Activated CD8-positive, alpha-beta memory T cell treated with anti-CD3 and anti-CD28 coated beads, Interleukin-2, amount 50 U/mL, for 1 hour (primary cell): ENCODE data around the gene TBCA.
"Not testable (repeated sequence)": the region's sequence is repeated elsewhere in the genome, so short reads cannot be mapped to it uniquely, and the experiment has no call there.

ENCODE experiments used
- DNase-seq: peaks from one replicate; pipeline ENCODE4 v3.0.0-alpha.2; 2020; ENCODE audit errors: extremely low read depth

Gene TBCA

DNA sequence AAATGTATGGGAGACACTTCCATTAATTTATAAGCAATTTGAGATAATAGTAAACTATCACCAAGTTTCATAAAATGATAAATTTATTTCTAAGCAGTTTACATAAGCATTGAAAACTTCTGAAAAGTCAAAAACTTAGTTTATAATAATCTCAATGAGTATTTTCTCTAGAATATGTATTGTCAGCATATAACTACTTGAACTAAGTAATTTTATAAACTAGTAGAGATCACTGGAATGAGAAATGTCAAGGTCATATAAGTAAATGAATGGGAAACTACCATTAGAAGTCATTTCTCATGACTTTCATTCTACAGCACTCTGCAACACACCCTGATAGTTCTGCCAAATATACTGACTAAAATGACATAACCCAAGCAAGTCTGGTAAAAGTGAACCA, 3.4 kb downstream of the TBCA start:
- no peak for DNase-seq

DNA sequence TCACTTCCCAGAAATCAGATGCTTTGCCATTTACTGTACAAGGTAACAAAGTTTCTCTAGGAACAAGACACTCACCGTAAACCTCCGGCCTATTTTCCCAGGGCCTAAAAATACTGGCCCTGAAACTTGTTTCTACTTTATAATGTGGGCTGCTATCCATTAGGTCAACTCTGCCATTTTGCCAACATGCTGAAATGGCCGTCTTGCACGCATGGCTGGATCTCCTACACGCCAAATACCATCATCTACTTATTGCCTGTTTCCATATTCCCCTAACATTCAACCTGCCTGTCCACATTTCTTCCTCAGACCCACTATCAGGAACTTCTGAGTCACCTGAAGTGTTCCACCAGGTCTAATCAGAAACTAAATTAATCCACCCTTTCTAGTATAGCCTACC, 4.7 kb downstream of the TBCA start:
- DNase-seq: no peak

DNA sequence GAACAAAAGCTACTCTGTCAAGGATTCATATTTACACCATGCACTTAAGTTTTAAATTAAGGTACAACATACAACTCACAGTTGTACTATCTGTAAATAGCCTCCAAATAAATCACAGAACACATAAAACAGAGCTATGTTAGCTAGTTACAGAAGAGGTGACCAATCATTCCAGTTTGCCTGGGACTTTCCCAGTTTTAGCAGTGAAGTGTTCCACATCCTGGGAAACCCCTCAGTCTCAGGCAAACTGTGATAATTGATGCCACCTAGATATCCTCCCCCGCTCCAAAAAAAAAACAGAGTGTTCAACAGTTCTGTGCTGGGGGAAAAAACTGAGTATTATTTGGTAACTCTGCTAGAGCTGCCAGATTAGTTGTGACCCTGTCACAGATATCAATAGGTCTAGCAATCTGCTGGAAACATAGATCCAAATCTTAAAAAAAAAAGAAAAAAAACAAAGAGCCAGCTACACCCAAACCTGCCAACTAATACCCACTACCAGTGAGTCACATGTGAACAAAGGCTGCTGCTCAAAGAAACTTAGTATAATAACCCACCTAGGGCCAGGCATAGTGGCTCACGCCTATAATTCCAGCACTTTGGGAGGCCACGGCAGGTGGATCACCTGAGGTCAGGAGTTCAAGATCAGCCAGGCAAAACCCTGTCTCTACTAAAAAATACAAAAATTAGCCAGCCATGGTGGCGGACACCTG, 5.7 kb downstream of the TBCA start:
- DNase-seq: no peak

DNA sequence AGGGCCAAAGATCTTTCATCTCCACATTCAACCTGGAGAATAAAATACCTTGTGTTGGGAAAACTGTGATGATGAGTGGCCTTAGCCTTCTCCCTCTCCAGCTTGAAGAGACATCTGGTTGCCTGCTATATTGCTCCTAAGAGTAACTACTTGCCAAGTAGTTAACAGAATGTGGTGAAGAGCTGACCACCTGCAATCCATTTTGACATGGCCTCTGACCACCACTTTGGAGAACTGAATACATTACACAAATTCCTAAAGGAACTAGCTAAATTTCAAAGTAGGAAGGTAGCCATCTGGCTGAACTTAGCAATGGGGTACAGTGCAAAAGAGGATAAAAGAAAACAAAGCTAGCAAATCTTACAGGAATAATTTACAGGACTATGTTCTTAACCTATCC, 7.2 kb downstream of the TBCA start:
- no peak for DNase-seq

DNA sequence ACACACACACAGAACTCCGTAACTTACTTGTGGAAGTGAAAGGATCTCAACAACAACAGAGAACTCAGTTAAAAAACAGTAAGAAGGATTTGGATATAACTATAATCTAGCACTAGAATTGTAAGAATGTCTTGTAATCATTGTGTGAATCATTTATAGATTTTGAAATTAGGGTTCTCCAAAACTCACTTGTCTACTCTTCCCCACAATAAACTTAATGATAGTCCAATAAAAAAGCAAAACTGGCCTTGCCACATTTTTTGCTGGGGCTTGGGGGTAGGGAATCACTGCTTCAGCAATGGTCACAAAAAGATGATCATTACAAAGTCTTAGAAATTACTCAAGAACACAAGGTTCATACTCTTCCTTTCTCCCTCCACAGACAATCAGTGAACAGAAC, 8.8 kb downstream of the TBCA start:
- DNase-seq: no peak

DNA sequence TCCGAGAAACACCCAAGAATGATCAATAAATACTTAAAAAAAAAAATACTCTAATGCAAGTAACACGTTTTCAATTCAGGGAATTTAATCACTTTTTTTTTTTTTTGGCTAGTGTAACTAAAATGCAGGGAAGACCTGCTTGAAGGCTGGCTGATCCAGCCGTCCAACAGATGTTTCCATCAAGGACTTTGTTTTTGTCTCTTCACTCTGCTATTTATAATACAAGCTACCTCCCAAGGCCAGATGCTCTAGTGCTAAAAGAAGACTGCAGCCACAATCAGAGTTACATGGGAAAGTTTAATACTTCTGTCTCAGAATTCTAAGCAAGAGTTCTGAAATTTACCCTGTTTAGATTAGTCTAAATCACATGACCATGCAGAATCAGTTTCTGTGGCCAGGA, 14.5 kb downstream of the TBCA start:
- no peak for DNase-seq

DNA sequence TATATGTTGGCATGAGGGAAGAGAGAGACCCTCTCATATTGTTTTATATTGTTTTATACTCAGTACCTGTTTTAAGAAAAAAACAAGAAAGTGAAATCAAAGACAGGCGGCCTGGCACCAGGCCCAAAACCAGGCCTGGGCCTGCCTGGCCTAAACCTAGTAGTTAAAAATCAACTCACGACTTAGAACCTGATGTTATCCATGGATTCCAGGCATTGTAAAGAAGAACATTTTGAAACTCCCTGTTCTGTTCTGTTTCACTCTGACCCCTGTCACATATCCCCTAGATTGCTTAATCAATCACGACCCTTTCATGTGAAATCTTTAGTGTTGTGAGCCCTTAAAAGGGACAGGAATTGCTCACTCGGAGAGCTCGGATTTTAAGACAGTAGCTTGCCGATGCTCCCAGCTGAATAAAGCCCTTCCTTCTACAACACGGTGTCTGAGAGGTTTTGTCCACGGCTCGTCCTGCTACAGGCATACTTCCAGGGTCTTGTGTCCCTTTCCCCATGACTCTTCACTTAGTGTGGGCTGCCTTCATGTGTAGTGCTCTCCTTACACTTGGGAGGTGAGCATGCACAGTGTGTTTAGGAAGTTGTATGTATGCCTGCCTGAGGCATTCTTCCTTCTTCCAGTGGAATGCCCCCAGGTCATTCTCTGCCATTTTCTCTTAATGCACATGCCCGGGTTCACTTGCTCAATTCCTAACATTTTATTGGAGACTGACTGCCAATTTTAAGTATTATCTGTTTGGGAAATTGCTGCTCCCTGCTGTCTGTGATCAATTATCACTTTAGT, 17.8 kb downstream of the TBCA start:
- DNase-seq: no peak

DNA sequence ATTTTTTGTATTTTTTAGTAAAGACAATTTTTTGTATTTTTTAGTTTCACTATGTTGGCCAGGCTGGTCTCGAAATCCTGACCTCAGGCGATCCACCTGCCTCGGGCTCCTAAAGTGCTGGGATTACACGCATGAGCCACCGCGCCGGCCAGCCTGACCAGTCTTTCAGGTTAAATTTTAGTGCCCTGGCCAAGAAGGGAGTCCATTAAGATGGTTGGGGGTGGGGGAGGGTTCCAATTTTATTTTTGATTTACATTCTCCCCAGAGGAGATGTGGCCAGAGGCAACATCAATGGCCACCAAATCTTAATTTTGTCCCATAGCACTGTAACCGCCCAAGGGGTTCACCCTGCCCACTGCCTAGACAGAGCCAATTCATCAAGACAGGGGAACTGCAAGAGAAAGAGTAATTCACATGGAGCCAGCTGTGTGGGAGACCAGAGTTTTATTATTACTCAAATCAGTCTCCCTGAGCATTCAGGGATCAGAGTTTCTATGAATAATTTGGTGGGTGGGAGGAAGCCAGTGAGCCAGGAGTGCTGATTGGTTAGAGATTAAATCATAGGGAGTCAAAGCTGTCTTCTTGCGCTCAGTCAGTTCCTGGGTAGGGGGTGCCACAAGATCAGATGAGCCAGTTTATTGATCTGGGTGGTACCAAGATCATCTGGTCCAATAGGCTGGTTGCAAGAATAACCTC, 24.7 kb downstream of the TBCA start:
- no peak for DNase-seq

DNA sequence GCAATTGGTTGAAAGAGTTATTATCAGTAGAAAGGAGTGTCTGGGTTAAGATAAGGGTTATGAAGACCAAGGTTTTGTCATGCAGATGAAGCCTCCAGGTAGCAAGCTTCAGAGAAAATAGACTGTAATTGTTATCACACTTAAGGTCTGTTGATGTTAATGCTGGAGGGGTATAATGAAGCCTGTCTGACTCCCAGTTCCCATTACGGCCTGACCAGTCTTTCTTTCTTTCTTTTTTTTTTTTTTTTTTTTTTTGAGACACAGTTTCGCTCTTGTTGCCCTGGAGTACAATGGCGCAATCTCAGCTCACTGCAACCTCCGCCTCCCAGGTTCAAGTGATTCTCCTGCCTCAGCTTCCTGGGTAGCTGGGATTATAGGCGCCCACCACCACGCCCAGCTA, 25.2 kb downstream of the TBCA start:
- DNase-seq: not testable (repeated sequence)

DNA sequence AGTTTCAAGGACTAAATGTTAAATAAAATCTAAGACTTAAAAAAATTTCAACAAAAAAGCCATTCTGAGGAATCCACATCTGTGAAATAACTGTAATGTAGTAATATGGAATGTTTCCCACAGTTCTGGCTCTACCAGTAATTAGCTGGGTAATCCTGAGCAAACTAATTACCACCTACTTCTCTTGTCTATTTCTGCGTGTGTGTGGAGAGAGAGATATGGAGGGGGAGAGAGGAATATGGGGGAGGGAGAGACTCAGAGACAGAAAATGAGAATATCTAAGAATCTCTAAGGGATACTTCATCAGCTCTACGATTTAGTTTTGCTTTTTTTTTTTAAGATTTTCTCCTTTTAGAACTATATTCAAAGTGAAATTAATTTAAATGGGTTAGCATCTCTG, 28.0 kb downstream of the TBCA start:
- no peak for DNase-seq

DNA sequence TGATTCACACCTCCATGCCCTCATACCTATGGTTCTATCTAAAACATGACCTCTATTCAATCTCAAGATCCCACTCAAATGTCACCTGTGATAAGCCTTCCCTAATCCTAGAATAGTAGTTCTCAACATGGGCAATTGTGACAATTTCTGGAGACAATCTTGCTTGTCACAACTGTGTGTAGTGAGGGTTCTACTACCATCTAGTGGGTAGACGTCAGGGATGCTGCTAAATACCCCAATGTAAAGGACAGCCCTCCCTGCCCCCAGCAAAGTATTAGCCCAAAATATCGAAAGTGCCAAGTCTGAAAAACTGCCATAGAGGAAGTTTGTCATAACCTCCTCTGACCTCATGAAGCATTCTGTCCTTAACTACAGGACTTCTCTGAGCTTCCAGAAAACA, 32.0 kb downstream of the TBCA start:
- DNase-seq: no peak

DNA sequence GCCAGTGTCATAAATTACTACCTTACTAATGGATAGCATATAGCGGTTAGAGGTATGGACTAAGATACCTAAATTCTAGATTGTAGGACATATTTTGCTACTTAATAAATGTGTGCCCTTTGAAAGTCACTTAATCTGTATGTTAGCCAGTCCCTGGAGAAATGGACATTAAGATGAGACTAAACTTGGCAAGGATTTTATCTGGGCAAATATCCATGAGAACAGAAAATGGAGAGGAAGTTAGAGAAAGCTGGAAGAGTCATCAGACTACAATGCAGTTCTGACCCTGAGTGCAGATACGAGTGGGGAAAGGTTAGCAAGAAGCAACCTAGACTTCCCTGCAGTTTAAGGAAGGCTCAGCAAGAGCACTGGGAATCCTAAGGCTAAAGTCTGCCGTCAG, 33.0 kb downstream of the TBCA start:
- no peak for DNase-seq

DNA sequence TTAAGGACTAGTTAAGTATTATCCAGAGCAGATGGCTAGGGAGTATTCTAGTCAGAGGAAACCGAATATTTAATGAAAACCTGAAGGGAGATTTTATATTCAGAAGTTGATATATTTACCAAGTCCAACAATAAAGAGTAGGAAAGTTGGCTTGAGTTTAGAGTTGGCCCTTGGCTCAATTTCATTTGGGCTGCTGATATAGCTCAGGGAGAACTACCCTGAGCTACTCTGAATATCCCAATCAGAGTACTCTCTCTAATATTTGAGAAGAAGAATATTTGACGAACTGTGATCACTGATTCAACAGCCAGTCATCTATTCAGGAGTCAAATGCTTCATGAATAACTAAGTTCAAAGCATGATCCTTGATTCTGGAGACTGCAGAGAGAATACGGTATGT, 34.5 kb downstream of the TBCA start:
- no peak for DNase-seq

DNA sequence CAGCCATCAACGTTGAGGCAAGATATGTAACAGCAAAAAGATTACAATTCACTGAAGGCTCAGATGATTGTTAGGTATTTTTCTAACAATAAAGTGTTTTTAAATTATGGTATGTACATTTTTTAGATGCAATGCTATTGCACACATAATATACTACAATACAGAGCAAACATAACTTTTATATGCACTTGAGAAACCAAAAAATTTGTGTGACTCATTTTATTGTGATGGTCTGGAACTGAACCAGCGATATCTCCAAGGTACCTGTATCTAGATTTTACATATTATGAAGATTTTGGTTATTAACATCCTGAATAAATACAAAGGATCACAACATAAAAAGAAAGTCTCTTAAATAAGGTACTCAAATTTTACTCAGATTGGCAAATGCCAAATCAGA, 41.3 kb downstream of the TBCA start:
- DNase-seq: no peak

DNA sequence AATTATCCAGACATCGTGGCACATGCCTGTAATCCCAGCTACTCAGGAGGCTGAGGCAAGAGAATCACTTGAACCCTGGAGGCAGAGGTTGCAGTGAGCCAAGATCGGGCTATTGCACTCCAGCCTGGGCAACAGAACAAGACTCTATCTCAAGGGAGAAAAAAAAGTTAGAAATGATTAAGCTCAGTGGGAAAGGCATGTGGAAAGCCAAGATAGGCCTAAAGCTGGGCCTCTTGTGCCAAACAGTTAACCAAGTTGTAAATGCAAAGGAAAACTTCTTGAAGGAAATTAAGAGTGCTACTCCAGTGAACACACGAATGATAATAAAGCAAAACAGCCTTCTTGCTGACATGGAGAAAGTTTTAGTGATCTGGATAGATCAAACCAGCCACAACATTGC, 43.0 kb downstream of the TBCA start:
- no peak for DNase-seq

DNA sequence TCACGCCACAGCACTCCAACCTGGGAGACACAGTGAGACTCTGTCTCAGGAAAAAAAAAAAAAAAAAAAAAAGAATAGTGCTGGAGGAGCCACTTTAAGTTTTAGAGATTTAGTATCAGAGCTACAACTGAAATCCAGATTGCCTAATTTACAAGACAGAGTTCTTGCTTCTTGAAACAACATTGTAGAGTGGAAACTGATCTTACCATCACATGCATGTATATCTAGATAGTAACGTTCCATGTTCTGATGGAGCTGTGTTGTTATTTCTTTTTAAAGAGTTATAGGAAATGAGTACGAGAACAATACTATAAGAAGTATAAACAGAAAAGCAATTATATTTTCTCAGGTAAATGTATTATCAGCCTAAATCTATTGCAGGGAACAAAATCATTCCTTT, 48.9 kb downstream of the TBCA start:
- DNase-seq: no peak

DNA sequence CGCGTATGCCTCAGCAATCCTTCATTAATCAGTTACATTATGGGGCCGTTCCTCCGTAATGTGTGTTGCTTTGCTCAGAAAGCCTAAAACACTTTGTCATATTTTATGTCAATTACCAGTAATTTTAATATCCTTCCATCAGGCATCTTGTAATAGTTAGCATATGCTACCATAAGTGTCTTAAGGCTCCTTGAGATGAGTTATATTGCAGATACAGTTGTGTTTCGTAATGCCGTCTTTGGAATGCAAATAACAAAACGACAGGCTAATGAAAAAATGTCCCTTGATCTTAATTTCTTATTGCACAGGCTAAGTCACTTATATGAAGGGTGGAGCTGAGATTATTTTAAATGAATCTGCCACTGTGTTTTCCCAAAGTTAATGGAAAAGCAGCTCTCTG, 50.5 kb downstream of the TBCA start:
- no peak for DNase-seq

DNA sequence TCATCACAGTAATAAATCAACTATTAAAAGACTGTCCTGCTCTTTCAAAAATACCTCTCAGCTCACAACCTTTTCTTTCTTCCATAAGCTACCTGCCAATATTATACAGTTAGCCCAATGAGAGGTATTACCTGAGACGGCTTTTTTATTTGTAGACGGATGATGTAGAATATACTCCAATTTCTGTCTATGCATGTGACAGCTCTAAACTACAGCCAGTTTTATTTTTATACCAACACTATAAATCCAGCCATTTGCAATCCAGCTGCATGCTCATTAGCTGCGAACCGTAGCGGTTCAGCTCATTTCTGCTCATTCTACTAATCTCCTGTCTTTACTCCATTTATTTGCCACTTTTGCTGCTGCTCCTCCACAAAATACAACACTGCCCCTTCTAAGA, 51.2 kb downstream of the TBCA start:
- no peak for DNase-seq

DNA sequence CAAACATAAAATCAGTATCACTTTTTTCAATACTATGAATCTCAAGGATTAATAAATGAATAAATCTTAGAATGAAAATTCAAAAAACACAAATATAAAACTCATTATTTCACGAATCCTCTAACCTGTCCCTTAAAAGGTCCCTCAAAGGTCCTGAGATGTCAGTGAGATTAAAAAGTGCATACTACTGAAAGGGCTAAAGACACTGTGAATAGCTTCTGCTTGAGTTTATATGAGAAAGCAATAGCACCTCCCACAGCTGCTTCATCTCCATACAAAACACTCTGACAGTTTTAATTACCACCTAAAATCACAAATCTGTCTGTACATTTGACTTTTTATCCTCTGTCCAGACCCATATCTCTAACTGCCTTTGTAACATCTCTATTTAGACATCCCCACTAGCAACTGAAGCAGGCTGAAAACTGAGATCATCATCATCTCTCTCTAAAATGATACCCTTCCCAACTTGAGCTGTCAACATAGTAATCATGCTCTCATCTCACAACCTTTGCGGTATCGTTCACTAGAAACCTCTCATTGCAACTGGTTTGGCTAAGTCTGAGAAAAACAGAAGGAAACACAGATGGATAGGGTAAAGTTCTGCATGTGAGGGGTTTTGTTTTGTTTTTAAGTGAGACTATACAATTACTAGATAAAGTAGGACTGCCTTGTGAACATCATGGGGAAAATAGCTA, 56.3 kb downstream of the TBCA start:
- DNase-seq: no peak

DNA sequence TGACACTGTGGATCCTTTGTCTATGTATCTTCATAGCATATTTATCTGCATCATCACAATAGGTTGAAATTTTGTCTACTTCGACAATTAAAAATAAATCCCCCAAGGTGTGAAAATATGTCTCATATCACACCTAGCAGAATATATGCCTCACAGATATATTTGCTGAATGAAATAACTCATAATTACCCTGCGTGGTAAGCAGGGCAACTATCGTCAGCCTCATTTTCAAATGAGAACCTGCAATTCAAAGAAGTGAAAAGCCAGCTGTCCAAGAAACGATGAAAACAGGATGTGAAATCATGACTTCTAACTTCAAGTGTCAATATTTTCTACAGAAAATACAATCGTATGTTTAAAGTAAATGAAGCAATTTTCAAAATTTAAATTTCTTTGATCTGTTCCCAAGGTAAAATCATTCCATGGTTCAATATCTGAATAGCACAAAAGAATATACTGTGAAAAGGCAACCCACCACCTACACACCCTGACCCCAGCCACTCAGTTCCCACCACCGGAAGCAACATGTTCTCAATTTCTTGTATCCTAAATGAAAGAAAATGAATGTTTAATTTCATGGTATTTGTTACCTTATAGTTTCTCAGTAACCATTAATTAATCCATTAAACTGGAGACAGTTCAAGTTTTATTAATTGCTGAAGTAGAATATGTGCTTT, 57.1 kb downstream of the TBCA start:
- no peak for DNase-seq

DNA sequence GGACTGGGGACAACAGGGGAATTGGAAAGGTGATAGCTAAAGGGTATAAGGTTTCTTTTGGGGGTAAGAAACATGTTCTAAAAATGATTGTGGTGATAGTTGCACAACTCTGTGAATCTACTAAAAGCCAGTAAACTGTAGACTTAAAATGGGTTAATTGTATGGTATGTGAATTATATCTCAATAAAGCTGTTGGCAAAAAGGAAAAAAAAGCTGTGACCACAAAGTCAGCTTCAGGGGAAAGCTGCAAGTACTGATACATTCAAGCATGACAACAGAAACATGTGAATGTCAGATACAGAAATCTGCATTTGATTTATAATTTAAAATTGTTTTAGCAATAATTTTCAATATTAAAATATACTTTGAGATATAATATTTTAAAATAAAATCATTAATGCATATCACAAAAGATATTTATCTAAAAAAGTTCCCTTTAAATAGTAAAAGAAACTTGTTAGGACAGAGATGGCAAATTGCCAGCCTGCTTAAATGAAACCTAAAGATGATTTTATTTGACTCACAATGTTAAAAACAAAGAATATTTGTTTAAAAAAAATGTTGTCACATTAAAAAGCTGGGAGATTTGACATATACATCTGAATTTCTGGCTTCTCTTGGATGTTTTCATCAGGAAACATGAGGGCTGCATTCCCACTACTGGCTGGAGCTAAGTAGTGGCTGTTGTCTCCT, 66.0 kb downstream of the TBCA start:
- no peak for DNase-seq
